Suppressor macrophage treated with lipopolysaccharide for 1 hour (primary cell): ENCODE data around the gene FAM222B.
"Not testable (repeated sequence)": the region's sequence is repeated elsewhere in the genome, so short reads cannot be mapped to it uniquely, and the experiment has no call there.

Experiments
- DNase-seq, 3 donors: peaks; one replicate each; pipeline ENCODE4 v3.0.0-alpha.2; 2020 to 2022

FAM222B gene

DNA sequence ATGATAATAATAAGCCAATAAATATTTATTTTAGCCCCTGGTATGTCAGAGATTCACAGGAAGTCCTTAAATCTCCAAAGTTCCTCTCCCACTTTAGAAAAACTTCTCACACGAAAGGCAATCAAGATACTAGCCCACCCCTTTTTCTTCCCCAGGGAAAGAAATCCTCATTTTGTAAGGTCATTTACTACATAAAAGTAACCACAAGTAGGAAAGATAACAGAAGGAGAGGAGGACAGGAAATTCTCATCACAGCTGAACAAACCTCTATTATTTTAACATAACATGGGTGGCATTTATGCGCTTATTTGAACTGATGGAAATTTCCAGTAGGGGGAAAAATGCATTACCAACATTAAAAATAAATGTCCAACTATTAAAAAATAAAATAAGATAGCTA is 3.4 kb downstream of the FAM222B start:
- DNase-seq = no peak

GRCh38 chr17:28836541-28836940 is 6.0 kb downstream of the FAM222B start:
- DNase-seq = not testable (repeated sequence)

DNA sequence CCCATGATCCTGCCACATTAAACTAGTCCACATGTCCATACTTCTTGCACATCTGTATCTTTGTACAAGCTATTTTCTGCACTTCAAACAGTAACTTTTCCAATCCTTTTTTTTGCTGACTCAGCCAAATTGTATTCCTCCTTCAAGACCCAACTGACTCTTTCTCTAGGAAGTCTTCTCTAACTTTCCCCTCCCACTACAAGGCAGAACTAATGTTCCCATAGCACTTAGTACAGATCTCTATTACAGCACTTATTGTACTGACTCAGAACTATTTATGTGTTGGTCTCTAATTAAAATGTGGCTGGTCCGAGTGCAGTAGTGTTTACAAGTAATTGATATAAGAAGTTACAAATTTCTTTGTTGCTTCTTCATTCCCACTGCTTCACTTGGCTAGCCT is 8.2 kb downstream of the FAM222B start:
- DNase-seq = peak in 2 of 3 donors; percentile 5 to 6

DNA sequence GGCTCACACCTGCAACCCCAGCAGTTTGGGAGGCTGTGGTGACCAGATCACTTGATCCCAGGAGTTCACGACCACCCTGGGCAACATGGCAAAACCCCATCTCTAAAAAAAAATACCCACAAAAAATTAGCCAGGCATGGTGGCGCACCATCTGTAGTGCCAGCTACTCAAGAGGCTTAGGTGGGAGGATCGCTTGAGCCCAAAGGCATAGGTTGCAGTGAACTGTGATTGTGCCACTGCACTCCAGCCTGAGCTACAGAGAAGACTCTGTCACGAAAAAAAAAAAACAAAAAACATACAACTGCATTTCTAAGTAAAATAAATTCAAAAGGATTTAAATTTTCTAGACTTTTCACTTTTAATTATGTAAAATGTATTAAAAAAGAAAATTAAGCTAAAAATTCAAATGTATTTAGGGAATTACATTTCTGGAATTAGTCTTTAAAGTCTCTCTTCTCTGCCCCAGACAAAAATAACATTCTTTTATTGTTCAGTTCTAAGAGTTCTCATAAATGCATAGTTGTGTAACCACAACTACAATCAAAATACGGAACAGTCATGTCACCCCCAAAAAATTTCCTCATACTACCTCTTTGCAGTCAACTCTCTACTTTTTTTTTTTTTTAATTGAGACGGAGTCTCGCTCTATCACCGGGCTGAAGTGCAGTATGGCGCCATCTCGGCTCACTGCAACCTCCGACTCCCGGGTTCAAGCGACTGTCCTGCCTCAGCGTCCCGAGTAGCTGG is 14.1 kb downstream of the FAM222B start:
- DNase-seq = peak; percentile 10 to 23 (median 13)

GRCh38 chr17:28827672-28828071 is 14.9 kb downstream of the FAM222B start:
- no peak for DNase-seq

GRCh38 chr17:28819582-28819981 is 23.0 kb downstream of the FAM222B start:
- no peak for DNase-seq

- DNase-seq = no peak
Observed at GRCh38 chr17:28818819-28819221, 23.8 kb downstream of the FAM222B start.

GRCh38 chr17:28816540-28816939 is 26.1 kb downstream of the FAM222B start:
- no peak for DNase-seq

- DNase-seq = peak; percentile 51 to 62 (median 57)
Observed at GRCh38 chr17:28812748-28813377, 29.7 kb downstream of the FAM222B start.

DNA sequence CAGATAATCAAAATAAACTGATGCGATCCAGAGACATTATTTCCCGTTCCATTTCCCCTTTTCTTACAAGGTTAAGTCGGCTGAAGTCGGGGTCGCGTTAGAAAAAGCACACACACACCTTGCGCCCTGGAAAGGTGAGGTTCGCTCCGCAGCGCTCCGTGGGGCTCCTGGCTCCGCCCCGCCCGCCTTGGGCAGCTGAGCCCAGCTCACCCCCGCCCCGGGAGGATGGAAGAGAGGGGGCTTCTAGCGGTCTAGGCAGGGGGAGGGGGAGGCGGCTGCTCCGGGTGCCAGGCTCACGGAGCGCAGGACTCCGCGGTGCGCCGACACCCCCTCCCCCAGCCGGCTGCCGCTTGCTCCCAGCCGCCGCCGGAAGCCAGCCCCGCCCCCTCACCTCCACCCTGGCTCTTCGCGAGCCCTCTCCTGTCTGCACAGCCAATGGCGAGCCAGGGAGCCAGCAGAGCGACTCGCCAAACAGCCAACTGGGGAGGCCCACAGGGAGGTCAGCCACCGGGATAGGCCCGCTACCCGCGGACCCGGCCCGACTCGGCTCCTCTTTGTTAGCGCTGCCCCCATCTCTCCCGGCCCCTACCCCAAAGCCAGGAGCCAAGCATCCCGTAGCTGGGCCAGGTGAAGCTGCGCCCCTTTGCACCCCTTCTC is 30.4 kb downstream of the FAM222B start:
- DNase-seq = peak; percentile 97 to 98 (median 98)

GRCh38 chr17:28811651-28812090 is 30.9 kb downstream of the FAM222B start:
- DNase-seq = peak in 1 of 3 donors; percentile 4

- DNase-seq = peak; percentile 15 to 52 (median 24)
Observed at GRCh38 chr17:28810437-28810836, 32.2 kb downstream of the FAM222B start.

- peak; percentile 4 to 59 (median 49) for DNase-seq
Observed at GRCh38 chr17:28807925-28808634, 34.5 kb downstream of the FAM222B start.

DNA sequence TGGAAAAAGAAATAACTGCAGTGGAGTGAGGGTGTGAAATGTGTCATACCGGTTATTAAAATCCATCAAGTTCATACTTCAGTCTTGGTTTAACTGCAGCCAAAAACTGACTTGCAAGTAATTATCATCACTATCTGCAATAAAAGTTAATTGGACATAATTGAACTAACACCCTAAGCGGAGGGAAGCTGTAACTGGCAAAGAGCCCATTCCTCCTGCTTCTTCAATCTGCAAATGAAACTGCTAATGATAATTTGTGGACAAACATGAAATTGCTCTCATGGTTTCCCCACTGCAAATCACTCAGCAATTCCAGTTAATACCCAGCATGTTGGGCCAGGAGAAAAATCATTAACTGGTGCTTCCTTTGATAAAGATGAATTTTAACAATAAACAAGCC is 46.5 kb downstream of the FAM222B start:
- no peak for DNase-seq

DNA sequence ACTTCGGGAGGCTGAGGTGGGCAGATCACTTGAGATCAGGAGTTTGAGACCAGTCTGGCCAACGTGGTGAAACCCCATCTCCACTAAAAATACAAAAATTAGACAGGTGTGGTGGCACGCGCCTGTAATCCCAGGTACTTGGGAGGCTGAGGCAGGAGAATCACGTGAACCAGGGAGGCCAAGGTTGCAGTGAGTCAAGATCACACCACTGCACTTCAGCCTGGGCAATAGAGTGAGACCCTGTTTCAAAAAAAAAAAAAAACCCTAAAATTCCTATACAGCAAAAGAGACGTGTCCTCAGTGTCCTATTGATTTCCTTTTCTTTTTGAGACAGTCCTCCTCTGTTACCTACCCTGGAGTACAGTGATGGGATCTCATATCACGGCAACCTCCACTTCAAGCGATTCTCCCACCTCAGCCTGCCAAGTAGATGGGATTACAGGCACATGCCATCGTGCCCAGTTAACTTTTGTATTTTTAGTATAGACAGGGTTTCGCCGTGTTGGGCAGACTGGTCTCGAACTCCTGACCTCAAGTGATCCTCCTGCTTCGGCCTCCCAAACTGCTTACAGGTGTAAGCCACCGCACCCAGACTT is 47.6 kb downstream of the FAM222B start:
- DNase-seq = not testable (repeated sequence)

DNA sequence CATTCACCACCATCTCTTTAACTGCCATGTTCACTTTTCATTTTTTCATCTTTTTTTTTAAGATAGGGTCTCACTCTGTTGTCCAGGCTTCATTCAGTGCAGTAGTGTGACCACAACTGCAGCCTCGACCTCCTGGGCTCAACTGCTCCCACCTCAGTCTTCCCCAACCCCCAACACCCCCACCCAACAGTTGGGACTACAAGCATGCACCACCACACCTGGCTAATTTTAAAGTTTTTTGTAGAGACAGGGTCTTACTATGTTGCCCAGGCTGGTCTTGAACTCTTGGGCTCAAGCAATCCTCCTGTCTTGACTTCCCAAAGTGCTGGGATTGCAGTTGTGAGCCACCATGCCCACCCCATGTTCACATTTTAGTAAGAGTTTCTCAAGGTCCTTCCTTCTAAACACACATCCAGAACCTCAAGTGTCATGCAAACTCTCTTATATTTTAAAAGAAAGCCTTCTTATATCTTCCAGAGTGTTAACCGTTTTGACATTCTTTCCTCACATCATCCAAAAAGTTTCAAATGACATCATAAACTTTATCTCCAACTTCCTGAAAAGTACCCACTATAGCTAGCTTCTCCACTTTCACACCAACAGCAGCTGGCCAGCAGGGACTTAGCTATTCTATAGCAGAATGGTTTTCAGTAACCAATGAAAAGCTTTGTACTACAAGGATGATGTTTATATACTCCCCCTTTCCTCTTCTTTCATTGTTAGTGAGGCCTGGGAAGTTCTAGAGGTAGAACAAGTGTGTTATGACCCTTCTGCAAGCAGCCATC is 49.5 kb downstream of the FAM222B start:
- DNase-seq = peak; percentile 49 to 70 (median 60)

GRCh38 chr17:28788100-28788499 is 54.5 kb downstream of the FAM222B start:
- no peak for DNase-seq

DNA sequence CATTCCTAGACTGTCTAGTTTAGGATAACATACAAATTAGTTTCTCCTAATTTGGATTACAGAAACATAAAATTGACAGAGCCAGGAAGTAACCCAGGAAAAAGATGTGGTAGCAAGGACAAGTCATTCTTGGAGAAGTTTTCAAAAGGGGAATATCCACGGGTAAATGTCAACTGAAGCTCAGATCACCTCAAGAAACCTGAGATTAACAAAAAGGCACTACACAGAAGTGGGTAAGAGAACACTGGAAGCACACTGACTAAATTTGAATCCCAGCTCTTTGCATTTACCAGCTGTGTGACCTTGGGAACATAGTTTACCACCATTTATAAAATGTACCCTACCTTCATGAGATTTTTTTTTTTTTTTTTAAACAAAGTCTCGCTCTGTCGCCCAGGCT is 59.4 kb downstream of the FAM222B start:
- no peak for DNase-seq

DNA sequence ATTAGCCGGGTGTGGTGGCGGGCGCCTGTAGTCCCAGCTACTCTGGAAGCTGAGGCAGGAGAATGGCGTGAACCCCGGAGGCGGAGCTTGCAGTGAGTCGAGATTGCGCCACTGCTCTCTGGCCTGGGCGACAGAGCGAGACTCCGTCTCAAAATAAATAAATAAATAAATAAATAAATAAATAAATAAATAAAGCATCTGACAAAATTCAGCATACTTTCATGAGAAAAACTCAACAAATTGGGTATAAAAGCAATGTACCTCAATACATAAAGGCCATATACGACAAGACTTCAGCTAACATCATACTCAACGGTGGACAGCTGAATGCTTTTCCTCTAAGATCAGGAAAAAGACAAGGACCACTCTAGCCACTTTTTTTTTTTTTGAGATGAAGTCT is 63.0 kb downstream of the FAM222B start:
- DNase-seq = not testable (repeated sequence)

DNA sequence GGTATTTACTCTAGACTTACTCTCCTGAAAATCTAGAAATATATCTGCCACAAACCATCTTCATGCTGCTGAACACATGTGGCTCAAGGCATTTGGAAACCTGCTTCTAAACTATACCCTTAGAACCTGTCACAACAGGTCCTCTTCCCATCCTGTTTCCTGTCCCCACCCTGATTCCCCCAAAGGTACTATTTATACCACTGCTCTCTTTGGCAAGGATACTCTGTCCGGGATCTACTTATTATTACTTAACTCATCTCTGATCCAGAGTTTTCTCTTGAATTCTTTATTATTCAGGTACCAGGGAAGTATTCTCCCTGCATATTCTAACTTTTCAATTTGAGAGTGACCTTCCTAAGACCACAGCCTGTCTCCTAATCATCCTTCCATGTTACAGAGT is 65.4 kb downstream of the FAM222B start:
- no peak for DNase-seq

GRCh38 chr17:28774206-28774605 is 68.4 kb downstream of the FAM222B start:
- DNase-seq = no peak

- DNase-seq = no peak
Observed at GRCh38 chr17:28773736-28774135, 68.9 kb downstream of the FAM222B start.
